Cardiac fibroblast (primary cell): ENCODE results near the gene PUM2.

Experiments
- DNase-seq, 2 donors: peaks; one replicate each; pipeline versions ENCODE4 v3.0.0 to v3.0.0-alpha.2; 2010; ENCODE audit warnings: low read depth in 2 of 2
- H3K4me3 ChIP-seq, 2 donors: replicated peaks in 1 of 2; 1 replicate in 1 of 2; 2 replicates in 1 of 2; pipeline ENCODE4 v1.5.1; 2011; ENCODE audit warnings: low read depth in 2 of 2, low read length in 2 of 2, mild to moderate bottlenecking in 2 of 2, moderate library complexity in 1 of 2
- TF ChIP-seq, protein P1 (sequence below): IDR thresholded peaks from one replicate; pipeline ENCODE4 v1.5.1; 2011; ENCODE audit warnings: low read depth, mild to moderate bottlenecking, low read length, inconsistent platforms

PUM2 gene

DNA sequence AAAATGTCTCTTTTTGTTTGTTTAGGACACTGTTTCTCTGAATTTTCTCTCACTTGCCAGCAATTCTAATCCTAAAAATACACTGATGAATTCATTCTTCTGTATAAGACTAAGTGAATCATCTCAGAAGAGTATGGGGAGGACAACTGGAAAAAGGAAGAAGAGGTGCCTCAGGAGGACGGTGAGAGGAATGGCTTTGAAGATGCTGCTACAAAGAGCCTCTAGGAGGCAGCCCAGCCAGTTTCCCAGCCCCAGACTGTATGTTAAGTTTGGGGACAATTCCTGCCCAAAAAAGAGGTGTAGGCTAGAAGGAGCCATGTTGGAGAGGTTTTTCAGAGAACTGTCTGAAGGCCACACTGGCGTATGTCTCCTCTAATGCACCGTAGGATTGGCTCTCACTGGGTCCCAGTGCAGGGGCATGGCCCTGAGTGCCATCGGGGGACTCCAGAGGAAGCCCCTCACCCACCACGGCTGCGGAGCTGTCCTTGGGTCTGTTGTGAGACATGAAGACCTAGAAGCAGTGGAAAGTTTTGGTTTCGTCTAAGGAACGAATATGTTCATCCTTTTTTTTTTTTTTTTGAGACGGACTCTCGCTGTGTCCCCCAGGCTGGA lies 122.6 kb downstream of the PUM2 start:
- no peak for DNase-seq

DNA sequence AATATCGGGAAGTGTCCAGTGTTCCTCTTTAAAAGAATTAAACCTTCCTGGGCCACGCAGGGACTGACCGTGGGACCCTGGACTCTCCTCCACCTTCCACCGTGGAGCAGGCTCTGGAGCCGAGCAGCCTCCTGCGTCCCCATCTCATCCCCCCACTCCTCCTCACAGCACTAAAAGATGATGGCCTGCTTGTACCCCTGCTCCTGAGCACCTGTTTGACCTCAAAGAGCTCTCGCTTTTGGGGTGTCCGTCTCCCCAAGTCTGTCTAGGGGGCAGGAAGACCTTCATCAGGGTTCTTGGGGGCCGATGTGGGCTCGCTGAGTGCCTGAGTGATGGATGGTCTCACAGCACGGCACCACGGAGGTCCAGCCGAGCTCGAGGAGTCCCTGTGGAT lies 124.5 kb downstream of the PUM2 start:
- DNase-seq: no peak
- TF ChIP-seq, protein P1, sequence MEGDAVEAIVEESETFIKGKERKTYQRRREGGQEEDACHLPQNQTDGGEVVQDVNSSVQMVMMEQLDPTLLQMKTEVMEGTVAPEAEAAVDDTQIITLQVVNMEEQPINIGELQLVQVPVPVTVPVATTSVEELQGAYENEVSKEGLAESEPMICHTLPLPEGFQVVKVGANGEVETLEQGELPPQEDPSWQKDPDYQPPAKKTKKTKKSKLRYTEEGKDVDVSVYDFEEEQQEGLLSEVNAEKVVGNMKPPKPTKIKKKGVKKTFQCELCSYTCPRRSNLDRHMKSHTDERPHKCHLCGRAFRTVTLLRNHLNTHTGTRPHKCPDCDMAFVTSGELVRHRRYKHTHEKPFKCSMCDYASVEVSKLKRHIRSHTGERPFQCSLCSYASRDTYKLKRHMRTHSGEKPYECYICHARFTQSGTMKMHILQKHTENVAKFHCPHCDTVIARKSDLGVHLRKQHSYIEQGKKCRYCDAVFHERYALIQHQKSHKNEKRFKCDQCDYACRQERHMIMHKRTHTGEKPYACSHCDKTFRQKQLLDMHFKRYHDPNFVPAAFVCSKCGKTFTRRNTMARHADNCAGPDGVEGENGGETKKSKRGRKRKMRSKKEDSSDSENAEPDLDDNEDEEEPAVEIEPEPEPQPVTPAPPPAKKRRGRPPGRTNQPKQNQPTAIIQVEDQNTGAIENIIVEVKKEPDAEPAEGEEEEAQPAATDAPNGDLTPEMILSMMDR: no peak
- no peak overlapping the region for H3K4me3 ChIP-seq

More for the DNA sequence above, 122.6 kb downstream of the PUM2 start:
- H3K4me3 ChIP-seq: no peak overlapping the region
- TF ChIP-seq, protein P1: no peak

DNA sequence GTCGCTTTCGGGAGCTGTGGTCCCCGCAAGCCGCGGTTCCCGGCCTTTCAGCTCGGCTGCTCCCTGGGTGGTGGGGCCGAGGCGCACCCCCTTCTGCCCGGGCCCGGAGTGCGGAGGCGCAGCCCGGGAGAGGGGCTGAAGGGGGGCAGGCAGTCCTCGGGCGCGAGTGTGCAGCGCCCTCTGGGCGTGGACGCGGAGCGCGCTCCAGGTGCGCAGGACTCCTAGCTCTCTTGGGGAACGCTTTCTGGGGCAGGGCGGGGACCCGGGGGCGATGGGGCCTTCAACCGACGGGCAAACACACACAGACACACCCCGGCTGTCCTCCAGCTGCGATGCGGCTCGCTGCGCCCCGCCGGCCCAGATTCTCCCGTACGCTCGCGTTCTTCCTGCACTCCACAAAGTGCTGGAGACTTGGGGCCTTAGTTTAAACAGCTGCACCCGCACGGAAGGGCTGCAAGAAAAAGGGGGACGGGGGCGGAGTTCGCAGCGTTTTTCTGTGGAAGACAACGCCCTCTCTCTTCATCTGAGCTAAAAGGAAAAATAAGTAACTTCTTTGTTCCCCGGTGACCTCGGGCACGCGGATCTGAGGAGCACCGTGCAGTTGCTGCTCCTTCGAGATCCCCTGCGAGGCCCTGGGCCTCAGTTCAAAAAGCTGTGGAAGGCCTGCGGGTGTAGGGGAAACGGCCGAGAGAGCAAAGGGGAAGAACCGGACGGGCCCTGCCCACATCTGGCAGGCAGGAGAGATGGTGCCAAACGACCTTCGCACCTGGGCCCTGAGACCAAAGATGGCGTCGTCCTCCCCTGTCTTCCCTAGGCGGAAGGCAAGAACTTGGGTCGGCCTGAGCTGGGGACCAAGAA lies 125.1 kb downstream of the PUM2 start:
- peak overlapping the region; percentile 46 to 60 for H3K4me3 ChIP-seq

GRCh38 chr2:20224716-20225293 lies 125.8 kb downstream of the PUM2 start, which contains the start of gene SDC1:
TSS of gene SDC1 (minus strand) at chr2:20225130. CDS start at chr2:20224867, 263 bp downstream.
- peak within 1 kb of the TSS; percentile 52 to 60 for H3K4me3 ChIP-seq
- peak; percentile 46 to 48 for DNase-seq

More for the DNA sequence above, 125.1 kb downstream of the PUM2 start:
- DNase-seq: peak; percentile 46 to 49
- TF ChIP-seq, protein P1: peak; percentile 29

DNA sequence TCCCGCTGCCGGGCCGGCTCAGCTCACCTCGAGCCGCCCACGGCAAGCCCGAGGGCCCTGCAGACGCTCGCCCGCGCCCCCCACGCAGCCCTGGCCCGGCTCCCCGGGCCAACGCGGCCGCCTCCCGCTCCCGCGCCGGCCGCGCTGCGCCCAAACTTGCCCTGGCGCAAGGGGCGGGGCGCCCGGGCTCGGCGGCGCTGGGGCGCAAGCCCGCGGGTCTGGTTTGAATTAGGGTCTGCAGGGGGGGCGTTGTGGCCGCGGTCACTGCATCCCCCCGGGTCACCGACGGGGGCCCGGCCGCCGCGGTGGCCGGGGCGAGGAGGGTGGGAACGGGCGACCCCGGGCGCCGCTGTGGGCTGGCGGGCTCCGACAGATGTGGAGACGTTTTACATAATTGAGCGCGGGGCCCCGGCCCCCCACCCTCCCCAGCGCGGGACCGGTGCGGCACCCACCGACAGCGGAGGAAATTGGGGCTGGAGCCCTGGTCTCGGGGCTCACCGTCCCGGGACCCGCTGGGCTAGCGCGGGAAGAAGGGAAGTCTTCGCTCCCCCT lies 126.4 kb downstream of the PUM2 start:
- no peak for DNase-seq
- TF ChIP-seq, protein P1: no peak
- peak overlapping the region; percentile 52 to 60 for H3K4me3 ChIP-seq

More at GRCh38 chr2:20224716-20225293, 125.8 kb downstream of the PUM2 start, which contains the start of gene SDC1:
- TF ChIP-seq, protein P1: no peak

GRCh38 chr2:20223407-20224163 lies 127.1 kb downstream of the PUM2 start:
- H3K4me3 ChIP-seq: peak overlapping the region; percentile 52 to 60
- TF ChIP-seq, protein P1: no peak
- peak; percentile 51 to 55 for DNase-seq
